ENCODE results near the gene FAM107A. TPM values are rescaled to one million over a fixed set of nuclear protein-coding genes. Genes with fewer than 3 reads are reported as not detected.

FAM107A gene
- total RNA-seq, 1 donor from 2014 or later, result 115 TPM

DNA sequence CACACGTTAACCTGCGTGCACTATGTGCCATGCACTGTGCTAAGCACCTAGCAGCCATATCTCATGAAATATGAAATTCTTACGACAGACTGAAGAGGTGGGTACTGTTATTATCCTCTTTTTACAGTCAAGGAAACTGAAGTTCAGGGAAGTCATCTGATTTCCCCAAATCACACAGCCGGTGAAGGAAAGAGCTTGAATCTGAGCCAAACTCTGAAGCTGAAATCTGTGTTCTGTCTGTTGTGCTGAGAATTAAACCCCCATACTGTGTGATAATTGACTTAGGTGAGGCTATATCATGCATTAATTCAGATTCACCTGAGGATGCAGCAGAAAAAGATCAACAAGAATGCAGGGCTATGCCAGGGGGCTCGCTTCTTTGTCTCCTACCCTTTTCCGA, 475 bp downstream of the FAM107A start:
- H3K27ac ChIP-seq (replicated peaks), result peak overlapping the region; percentile 95
- H3K9me3 ChIP-seq (replicated peaks), result no peaks in the 10 kb centered on the region
- intact Hi-C loops (cut with micrococcal nuclease), result no loop called here
- H3K27me3 ChIP-seq (ENCODE audit: low read depth), result no peaks in the 10 kb centered on the region
- DNase-seq, result no peak
- no peaks in the 10 kb centered on the region for H3K36me3 ChIP-seq
- TF ChIP-seq, protein P1, sequence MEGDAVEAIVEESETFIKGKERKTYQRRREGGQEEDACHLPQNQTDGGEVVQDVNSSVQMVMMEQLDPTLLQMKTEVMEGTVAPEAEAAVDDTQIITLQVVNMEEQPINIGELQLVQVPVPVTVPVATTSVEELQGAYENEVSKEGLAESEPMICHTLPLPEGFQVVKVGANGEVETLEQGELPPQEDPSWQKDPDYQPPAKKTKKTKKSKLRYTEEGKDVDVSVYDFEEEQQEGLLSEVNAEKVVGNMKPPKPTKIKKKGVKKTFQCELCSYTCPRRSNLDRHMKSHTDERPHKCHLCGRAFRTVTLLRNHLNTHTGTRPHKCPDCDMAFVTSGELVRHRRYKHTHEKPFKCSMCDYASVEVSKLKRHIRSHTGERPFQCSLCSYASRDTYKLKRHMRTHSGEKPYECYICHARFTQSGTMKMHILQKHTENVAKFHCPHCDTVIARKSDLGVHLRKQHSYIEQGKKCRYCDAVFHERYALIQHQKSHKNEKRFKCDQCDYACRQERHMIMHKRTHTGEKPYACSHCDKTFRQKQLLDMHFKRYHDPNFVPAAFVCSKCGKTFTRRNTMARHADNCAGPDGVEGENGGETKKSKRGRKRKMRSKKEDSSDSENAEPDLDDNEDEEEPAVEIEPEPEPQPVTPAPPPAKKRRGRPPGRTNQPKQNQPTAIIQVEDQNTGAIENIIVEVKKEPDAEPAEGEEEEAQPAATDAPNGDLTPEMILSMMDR (IDR thresholded peaks at IDR 0.05; ENCODE audit: borderline replicate concordance), result no peak
- H3K4me1 ChIP-seq, result peaks cover 74% of the 10 kb centered on the region
- peak overlapping the region; percentile 69 for H3K4me3 ChIP-seq

DNA sequence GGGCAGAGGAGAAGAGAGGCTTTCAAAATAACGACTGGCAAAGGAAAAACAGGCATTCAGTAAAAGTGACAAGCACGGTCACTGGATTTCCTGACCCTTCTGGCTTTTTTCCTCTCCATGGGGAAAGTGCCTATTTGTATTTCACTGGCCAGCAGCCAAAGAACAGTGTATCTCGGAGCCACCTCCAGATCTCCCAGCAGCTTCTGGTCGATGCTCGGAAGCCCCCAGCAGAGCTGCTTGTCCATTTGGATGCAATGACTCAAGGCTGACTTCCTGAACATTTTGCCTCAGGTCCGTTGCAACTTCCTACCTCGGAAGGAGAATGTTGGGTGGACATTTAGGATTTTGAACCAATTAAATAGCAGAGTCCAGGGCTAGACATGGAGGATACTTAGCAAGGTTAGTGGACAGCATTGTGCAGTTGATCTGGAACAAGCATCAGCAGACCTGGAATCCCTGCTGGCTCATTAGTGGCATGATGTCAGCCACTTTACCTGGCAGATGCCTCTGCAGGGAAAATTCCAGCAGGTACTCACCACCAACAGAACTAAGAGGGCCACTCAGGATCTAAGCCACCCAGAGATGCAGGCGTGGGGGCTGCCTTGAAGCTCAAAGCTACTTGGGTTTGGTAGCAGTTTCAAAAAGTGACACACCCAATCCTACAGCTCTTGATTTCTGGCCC, 1.1 kb downstream of the FAM107A start:
- Histone ChIP-seq H3K4me1 (peaks cover 80% of the 10 kb centered on the region), H3K27ac (replicated peaks) (peak overlapping the region; percentile 95), H3K36me3 (no peaks in the 10 kb centered on the region), H3K4me3 (peak overlapping the region; percentile 69), H3K9me3 (replicated peaks) (no peaks in the 10 kb centered on the region), H3K27me3 (ENCODE audit: low read depth) (no peaks in the 10 kb centered on the region)
- DNase-seq, result no peak
- TF ChIP-seq, protein P1 (IDR thresholded peaks at IDR 0.05; ENCODE audit: borderline replicate concordance), result no peak
- intact Hi-C loops (cut with micrococcal nuclease), result no loop called here

DNA sequence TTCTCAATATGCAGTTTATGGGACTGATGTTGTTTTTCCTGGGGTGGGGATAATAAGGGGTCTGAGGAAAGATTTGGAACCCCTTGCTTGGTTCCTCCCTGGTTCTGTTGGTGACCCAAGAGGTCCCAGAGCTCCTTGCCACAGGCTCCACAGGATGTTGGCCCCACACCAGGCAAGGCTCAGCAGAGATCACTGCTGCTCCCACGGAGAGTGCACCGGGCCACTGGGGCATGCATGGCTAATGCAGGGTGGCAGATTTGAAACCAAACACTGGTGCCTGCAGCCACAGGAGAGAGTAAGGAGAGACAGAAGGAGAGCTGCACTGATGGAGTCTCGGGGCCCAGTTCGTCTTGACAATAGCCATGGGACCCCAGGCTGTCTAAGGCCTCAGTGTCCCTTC, 2.5 kb downstream of the FAM107A start:
- DNase-seq, result no peak
- H3K27me3 ChIP-seq (ENCODE audit: low read depth), result no peaks in the 10 kb centered on the region
- TF ChIP-seq, protein P1 (IDR thresholded peaks at IDR 0.05; ENCODE audit: borderline replicate concordance), result no peak
- intact Hi-C loops (cut with micrococcal nuclease), result no loop called here
- no peaks in the 10 kb centered on the region for H3K9me3 ChIP-seq (replicated peaks)
- peak overlapping the region; percentile 69 for H3K4me3 ChIP-seq
- H3K4me1 ChIP-seq, result peaks cover 92% of the 10 kb centered on the region
- H3K27ac ChIP-seq (replicated peaks), result peak overlapping the region; percentile 95
- H3K36me3 ChIP-seq, result peaks cover under 1% of the 10 kb centered on the region

DNA sequence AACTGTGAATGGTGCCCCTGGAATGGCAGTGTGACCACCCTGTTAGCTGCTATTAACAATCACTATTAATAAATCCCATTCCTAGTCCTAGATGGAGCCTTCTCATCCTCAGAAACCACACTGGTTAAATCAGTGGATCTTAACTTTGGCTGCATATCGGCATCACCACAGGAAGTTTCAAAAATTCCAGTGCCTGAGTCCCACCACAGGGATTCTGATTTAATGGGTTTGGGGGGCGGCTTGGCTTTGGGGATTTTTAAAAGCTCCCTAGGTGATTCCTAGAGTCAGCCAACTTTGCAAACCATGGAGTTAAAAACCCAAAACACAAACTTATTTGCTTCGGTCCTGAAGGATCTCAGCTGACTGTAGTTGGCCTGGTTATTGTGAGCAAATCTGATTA, 3.1 kb downstream of the FAM107A start:
- H3K27ac ChIP-seq (replicated peaks), result peak overlapping the region; percentile 95
- peaks cover 98% of the 10 kb centered on the region for H3K4me1 ChIP-seq
- TF ChIP-seq, protein P1 (IDR thresholded peaks at IDR 0.05; ENCODE audit: borderline replicate concordance), result no peak
- intact Hi-C loops (cut with micrococcal nuclease), result no loop called here
- no peaks in the 10 kb centered on the region for H3K27me3 ChIP-seq (ENCODE audit: low read depth)
- peak overlapping the region; percentile 69 for H3K4me3 ChIP-seq
- H3K9me3 ChIP-seq (replicated peaks), result no peaks in the 10 kb centered on the region
- DNase-seq, result no peak
- peaks cover 5% of the 10 kb centered on the region for H3K36me3 ChIP-seq

DNA sequence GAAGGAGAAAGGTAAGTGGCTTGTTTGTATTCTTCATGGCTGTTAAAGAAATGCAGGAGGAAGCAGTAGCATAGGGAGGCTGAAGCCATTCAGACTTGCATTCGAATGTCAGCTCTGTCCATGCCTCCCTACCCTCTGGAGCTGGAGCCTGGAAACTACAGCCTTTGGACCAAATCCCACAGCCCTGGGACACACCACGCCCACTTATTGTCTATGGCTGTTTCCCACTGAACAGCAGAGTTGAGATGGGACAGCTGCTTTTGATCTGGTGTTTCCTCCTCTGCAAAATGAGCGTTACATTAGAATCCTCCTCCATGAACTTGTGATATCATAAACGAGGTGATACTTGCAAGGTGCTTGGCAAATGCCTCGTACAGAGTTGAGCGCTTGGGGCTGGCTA, 3.6 kb downstream of the FAM107A start:
- Histone ChIP-seq H3K27me3 (ENCODE audit: low read depth) (no peaks in the 10 kb centered on the region), H3K27ac (replicated peaks) (peak overlapping the region; percentile 95), H3K4me1 (peaks cover 98% of the 10 kb centered on the region), H3K4me3 (peak overlapping the region; percentile 69), H3K9me3 (replicated peaks) (no peaks in the 10 kb centered on the region), H3K36me3 (peaks cover 5% of the 10 kb centered on the region)
- intact Hi-C loops (cut with micrococcal nuclease), result no loop called here
- DNase-seq, result no peak
- TF ChIP-seq, protein P1 (IDR thresholded peaks at IDR 0.05; ENCODE audit: borderline replicate concordance), result no peak
